Upper lobe of left lung (tissue), 4 donors: ENCODE data around the gene PSME3IP1.

Experiments used
- POLR2A ChIP-seq, 4 donors: fragments of 450-650 bp; IDR thresholded peaks; one replicate each; pipeline ENCODE4 v1.5.1; 2016 to 2017; ENCODE audit warnings: antibody characterized with exemption in 4 of 4, mild to moderate bottlenecking in 2 of 4
- TF ChIP-seq, protein P1 (sequence below), 6 experiments: fragments of 450-650 bp in 4 of 6; fragments of 200-600 bp in 2 of 6; sonication (generic) in 2 of 6; IDR thresholded peaks; one replicate each; pipeline ENCODE4 v1.5.1; 2016 to 2019; ENCODE audit warnings: antibody characterized with exemption in 6 of 6

DNA sequence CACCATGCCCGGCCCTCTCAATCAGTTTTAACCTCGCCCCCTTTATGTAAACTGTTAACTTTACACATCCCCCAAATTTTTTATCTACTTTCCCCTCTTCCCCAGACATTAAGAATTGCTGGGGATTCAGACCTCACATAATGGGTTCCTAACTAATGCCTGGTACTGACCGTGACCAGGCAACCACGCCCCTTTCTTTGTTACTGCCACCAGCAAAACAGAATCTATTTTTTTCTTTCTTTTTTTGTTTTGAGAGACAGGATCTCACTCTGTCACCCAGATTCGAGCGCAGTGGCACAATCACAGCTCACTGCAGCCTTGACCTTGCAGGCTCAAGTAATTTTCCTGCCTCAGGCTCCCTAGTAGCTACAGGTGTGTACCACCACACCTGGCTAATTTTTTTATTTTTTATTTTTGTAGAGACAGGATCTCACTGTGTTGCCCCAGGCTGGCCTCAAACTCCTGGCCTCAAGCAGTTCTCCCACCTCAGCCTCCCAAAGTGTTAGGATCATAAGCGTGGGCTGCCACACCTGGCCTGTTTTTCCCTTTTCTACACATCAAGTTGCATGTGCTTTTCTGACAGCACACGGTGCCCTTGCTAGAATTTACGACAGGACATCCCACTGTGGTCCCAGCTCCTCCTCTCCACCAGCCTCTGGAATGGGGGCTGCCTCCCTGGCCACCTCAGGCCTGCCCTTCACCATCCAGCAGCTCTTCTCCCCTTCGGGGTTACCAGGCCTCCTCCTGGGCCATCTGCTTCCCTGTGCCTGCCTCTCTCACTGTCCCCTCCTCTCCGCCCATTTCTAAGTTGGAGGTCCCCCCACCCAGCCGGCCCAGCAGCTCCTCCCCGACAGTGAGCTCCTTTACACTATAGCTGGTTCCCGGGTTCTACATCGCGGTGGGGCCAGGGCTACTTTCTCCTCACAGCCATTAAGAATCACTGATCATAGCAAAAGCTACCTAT lies 82.7 kb downstream of the PSME3IP1 start:
- TF ChIP-seq, protein P1, sequence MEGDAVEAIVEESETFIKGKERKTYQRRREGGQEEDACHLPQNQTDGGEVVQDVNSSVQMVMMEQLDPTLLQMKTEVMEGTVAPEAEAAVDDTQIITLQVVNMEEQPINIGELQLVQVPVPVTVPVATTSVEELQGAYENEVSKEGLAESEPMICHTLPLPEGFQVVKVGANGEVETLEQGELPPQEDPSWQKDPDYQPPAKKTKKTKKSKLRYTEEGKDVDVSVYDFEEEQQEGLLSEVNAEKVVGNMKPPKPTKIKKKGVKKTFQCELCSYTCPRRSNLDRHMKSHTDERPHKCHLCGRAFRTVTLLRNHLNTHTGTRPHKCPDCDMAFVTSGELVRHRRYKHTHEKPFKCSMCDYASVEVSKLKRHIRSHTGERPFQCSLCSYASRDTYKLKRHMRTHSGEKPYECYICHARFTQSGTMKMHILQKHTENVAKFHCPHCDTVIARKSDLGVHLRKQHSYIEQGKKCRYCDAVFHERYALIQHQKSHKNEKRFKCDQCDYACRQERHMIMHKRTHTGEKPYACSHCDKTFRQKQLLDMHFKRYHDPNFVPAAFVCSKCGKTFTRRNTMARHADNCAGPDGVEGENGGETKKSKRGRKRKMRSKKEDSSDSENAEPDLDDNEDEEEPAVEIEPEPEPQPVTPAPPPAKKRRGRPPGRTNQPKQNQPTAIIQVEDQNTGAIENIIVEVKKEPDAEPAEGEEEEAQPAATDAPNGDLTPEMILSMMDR (IDR thresholded peaks at IDR 0.05), result no peak
- TF ChIP-seq POLR2A (IDR thresholded peaks at IDR 0.05), result no peak
